NCI-H2227 (cell line): ENCODE results near the gene FLT3LG.

ENCODE experiments used
- DNase-seq: peaks from one replicate; lab custom pipeline; 2025; ENCODE audit not compliant: unreplicated experiment; lab: John Stamatoyannopoulos, UW

Gene FLT3LG

GRCh38 chr19:49507803-49508494 is 33.9 kb downstream of the FLT3LG start:
- no peak for DNase-seq

- DNase-seq: peak; percentile 23
Measured at GRCh38 chr19:49512970-49513745, 39.1 kb downstream of the FLT3LG start.

GRCh38 chr19:49513746-49514118 is 39.7 kb downstream of the FLT3LG start:
- DNase-seq: no peak

- no peak for DNase-seq
Measured at GRCh38 chr19:49514151-49514550, 40.1 kb downstream of the FLT3LG start.

GRCh38 chr19:49515767-49516166 is 41.8 kb downstream of the FLT3LG start:
- DNase-seq: no peak

- no peak for DNase-seq
Measured at GRCh38 chr19:49518033-49518432, 44.0 kb downstream of the FLT3LG start.

GRCh38 chr19:49520705-49521319 is 46.8 kb downstream of the FLT3LG start:
- DNase-seq: no peak

- DNase-seq: no peak
Measured at GRCh38 chr19:49524812-49525455, 50.9 kb downstream of the FLT3LG start.

GRCh38 chr19:49528211-49528771 is 54.3 kb downstream of the FLT3LG start:
- no peak for DNase-seq

- DNase-seq: no peak
Measured at GRCh38 chr19:49530708-49531107, 56.7 kb downstream of the FLT3LG start.

GRCh38 chr19:49533551-49534488 is 59.8 kb downstream of the FLT3LG start:
- peak; percentile 71 for DNase-seq

GRCh38 chr19:49534632-49535385 is 60.8 kb downstream of the FLT3LG start:
- no peak for DNase-seq
